Measurements from ENCODE around the gene JAM3. TPM values are rescaled to one million over a fixed set of nuclear protein-coding genes. Genes with fewer than 3 reads are reported as not detected.

JAM3 gene
- 3.5 and 3.9 TPM in 2 replicates for total RNA-seq

DNA sequence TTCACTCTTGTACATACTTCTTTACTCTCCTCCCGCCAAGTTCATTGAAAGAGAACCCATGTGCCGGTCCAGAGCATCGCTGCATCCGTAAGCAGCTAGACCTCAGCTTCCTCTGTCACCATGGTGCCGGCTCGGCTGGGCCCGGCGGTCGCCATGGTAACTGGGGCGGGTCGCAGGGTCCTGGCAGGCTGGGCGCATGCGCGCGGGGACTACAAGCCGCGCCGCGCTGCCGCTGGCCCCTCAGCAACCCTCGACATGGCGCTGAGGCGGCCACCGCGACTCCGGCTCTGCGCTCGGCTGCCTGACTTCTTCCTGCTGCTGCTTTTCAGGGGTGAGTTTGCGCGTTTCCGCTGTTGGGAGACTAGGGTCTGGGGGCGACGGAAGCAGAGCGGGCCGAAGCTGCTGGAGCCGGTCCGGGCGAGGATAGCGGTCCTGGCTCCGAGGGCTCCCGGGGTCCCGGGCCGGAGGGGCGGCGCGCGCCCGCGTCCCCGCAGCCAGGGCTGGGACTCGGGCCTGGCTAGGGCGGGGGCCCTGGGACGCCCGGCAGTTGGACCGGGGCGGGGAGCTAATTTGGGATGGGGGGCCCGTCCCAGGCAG is at the start of gene JAM3:
Gene JAM3, plus strand, starts transcription at position 244 of the 597 bp plus-strand sequence. Its CDS starts 12 bp downstream, at position 256.
- Mint-ChIP-seq H3K27ac (peak within 1 kb of the TSS; percentile 86), H3K27me3 (ENCODE audit: insufficient read depth) (peaks cover 59% of the 10 kb centered on the region)

DNA sequence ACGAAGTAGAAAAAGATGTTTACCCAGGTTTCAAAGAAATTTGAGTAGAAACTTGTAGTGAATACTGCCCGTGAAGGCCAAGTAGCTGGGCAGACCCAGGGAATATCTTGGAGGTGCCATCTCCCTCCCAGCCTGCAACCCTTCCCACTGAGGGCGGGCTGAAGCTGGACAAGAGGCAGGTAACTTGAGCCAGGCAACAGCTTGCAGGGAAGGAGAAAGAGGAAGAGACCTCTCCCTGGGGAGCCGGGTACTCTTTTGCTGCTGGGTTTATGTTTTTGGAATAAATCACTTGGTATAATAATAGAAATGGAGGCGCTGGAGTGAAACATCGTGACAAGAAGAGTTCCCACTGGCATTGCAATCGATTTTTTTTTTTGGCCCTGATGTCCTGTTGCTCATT is 49.4 kb upstream of the JAM3 start:
- H3K36me3 Mint-ChIP-seq (ENCODE audit: low read depth), result no peaks in the 10 kb centered on the region
- H3K4me3 Mint-ChIP-seq, result no peak overlapping the region
- no peaks in the 10 kb centered on the region for H3K9me3 Mint-ChIP-seq
- H3K27ac Mint-ChIP-seq, result no peak overlapping the region
- intact Hi-C loops (cut with micrococcal nuclease), result no loop called here
- no peak for DNase-seq (ENCODE audit: low spot score)
- H3K4me1 Mint-ChIP-seq (ENCODE audit: low read depth), result no peaks in the 10 kb centered on the region
- peaks cover 25% of the 10 kb centered on the region for H3K27me3 Mint-ChIP-seq (ENCODE audit: insufficient read depth)

More for the DNA sequence above, at the start of gene JAM3:
- no peaks in the 10 kb centered on the region for H3K9me3 Mint-ChIP-seq
- peaks cover 4% of the 10 kb centered on the region for H3K36me3 Mint-ChIP-seq (ENCODE audit: low read depth)
- H3K4me1 Mint-ChIP-seq (ENCODE audit: low read depth), result peaks cover 8% of the 10 kb centered on the region
- intact Hi-C loops (cut with micrococcal nuclease), result loop anchor here (1.0 to 5.0 kb wide), 8 partner anchors 19 to 206 kb away; partner anchors contain the start of genes ACAD8, THYN1 and VPS26B
- peak within 1 kb of the TSS; percentile 88 for H3K4me3 Mint-ChIP-seq
- peak; percentile 97 for DNase-seq (ENCODE audit: low spot score)

DNA sequence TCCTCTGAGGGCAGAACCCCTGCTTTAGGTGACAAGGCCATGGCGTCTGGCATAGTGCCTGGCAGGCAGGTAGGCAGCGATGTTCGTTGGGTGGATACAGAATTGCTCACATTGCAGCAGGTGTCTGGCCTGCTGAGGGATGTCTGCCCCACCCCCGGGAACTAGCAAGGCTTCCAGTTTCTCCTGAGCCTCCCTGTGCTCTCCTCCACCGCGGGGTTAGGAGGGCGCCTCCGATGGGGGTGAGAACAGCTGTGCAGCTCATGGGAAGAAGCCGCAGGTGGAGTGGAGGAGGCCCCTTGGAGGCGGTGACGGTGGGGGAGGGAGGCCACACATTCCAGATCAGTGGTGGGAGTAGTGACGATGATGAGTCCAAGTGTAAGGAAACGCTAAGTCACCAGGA is 48.3 kb upstream of the JAM3 start:
- DNase-seq (ENCODE audit: low spot score), result no peak
- H3K36me3 Mint-ChIP-seq (ENCODE audit: low read depth), result no peaks in the 10 kb centered on the region
- no peak overlapping the region for H3K27ac Mint-ChIP-seq
- H3K4me1 Mint-ChIP-seq (ENCODE audit: low read depth), result no peaks in the 10 kb centered on the region
- intact Hi-C loops (cut with micrococcal nuclease), result no loop called here
- H3K9me3 Mint-ChIP-seq, result no peaks in the 10 kb centered on the region
- H3K4me3 Mint-ChIP-seq, result no peak overlapping the region
- peaks cover 26% of the 10 kb centered on the region for H3K27me3 Mint-ChIP-seq (ENCODE audit: insufficient read depth)

DNA sequence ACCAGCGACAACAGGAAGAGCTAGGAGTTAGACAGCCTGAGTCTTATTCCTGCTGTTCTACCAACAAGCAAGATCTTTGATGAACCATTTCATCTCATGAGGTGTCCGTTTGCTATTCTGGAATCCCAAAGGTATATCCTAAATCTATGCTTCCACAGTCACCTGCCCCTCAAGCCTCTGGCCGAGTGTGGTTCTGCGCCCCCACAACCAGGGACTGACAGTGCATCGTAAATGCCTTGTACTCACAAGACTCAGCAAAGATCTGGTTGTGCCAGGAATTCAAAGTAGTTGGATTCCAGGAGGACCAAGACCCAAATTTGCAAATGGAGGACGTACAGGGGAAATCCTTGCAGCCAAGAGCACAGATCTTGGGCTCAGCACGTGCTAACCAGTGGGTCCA is 47.5 kb upstream of the JAM3 start:
- intact Hi-C loops (cut with micrococcal nuclease), result no loop called here

DNA sequence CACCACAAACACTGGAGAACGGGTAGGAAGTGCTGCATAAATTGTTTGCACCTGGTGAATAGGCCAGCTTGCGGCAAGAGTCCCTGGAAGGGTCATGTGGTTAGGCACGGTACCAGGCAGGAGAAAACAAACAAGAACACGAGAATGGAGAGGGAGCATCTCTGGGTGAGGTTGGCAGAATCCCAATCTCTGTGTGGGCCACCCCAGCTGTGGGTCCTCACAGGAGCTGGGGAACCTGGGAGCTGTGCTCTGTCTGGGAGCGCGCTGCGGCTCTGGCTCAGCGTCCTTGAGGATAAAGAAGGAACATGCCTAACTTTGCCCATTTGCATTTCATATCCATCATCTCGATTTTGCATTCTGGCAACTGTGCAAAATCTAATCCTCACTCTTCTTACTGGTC is 46.1 kb upstream of the JAM3 start:
- Mint-ChIP-seq H3K27ac (no peak overlapping the region), H3K27me3 (ENCODE audit: insufficient read depth) (peaks cover 15% of the 10 kb centered on the region), H3K9me3 (no peaks in the 10 kb centered on the region), H3K36me3 (ENCODE audit: low read depth) (no peaks in the 10 kb centered on the region), H3K4me1 (ENCODE audit: low read depth) (peaks cover 8% of the 10 kb centered on the region), H3K4me3 (no peak overlapping the region)
- DNase-seq (ENCODE audit: low spot score), result no peak
- intact Hi-C loops (cut with micrococcal nuclease), result no loop called here

More for the DNA sequence above, 47.5 kb upstream of the JAM3 start:
- no peak for DNase-seq (ENCODE audit: low spot score)
- Mint-ChIP-seq H3K4me3 (no peak overlapping the region), H3K4me1 (ENCODE audit: low read depth) (no peaks in the 10 kb centered on the region), H3K27me3 (ENCODE audit: insufficient read depth) (peaks cover 22% of the 10 kb centered on the region), H3K9me3 (no peaks in the 10 kb centered on the region), H3K27ac (no peak overlapping the region), H3K36me3 (ENCODE audit: low read depth) (no peaks in the 10 kb centered on the region)

DNA sequence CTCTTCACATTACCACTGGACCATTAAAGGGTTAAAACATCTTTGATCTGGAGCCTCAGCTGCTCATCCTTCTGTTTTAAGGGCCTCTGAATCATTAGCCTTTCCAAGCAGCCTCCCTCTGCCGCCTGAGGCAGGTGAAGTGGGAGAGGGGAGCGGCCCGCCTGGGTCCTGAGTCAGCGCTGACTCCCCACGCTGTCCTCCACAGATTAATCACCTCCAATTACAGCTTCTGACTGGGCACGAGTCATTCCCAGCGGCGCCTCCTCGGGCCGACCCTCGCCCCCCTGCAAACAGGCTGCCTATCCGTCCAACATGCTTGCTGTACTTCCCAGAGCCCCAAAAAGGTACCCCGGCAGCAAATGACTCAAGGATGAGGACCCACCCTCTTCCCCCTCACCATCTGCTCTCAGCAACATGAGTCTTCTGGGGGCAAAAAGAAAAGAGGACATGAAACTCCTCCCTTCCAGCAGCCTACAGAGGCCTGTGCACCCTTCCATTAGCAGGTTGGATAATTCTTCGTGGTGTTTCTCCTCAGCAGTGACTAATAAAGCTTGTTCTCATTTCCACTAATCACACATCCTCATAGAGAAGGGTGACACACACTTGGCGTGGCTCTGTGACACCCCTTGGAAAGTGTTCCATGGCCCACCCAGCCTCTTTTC is 44.3 kb upstream of the JAM3 start:
- DNase-seq (ENCODE audit: low spot score), result no peak
- Mint-ChIP-seq H3K36me3 (ENCODE audit: low read depth) (no peaks in the 10 kb centered on the region), H3K9me3 (no peaks in the 10 kb centered on the region), H3K4me1 (ENCODE audit: low read depth) (peaks cover 16% of the 10 kb centered on the region), H3K27ac (no peak overlapping the region), H3K27me3 (ENCODE audit: insufficient read depth) (peaks cover 20% of the 10 kb centered on the region), H3K4me3 (no peak overlapping the region)
- intact Hi-C loops (cut with micrococcal nuclease), result no loop called here

DNA sequence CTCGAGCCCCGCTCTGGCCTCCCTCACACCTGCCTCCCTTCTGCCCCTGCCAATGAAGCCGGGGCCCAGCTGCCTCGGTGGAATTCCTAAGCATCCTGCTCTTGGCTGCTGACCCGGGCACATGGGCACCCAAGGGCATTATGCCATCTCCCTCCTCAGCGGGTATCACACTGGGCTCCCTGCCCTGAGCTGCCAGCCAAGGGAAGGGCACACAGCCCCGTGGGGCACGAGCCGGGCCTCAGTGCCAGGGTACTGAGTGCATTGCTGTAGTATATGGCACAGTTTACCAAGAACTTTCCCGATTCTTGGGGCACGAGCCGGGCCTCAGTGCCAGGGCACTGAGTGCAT is 43.8 kb upstream of the JAM3 start:
- DNase-seq (ENCODE audit: low spot score), result no peak
- H3K4me3 Mint-ChIP-seq, result no peak overlapping the region
- intact Hi-C loops (cut with micrococcal nuclease), result no loop called here
- peaks cover 16% of the 10 kb centered on the region for H3K27me3 Mint-ChIP-seq (ENCODE audit: insufficient read depth)
- no peak overlapping the region for H3K27ac Mint-ChIP-seq
- no peaks in the 10 kb centered on the region for H3K9me3 Mint-ChIP-seq
- H3K4me1 Mint-ChIP-seq (ENCODE audit: low read depth), result peaks cover 16% of the 10 kb centered on the region
- H3K36me3 Mint-ChIP-seq (ENCODE audit: low read depth), result no peaks in the 10 kb centered on the region

DNA sequence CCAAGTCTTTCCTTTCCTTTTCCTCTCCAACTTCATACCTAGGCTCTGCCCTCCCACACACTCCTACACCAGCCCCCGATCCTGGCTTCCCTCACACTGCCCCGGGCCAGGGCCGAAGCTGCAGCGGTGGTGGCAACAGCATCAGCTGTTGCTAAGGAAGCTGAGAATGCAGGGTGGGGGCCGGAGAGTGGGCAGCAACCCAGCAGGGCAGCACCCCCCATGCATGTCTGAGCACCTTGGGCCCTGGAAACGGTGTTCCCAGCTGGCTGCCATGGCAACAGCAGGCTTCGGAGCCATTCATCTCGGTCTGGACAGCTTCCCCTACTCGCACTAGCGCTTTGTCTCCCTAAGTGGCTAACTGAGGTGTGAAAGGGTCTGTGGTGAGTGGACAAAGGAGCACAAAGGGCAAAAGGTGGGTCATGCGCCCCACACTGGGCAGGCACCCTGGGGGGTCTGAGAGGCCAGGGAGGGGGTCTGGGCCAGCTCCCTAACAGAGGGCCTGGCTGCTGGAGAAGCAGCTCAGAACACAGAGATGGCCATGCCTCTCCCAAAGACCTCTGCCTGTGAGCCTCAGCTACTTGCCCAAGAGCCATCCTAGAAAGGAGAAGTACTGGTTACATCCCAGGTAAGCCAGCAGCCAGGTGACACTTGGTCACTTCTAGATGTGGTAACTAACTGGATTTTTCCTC is 42.1 kb upstream of the JAM3 start:
- Mint-ChIP-seq H3K9me3 (no peaks in the 10 kb centered on the region), H3K27me3 (ENCODE audit: insufficient read depth) (peaks cover 16% of the 10 kb centered on the region), H3K4me3 (no peak overlapping the region), H3K27ac (no peak overlapping the region), H3K36me3 (ENCODE audit: low read depth) (no peaks in the 10 kb centered on the region), H3K4me1 (ENCODE audit: low read depth) (peaks cover 16% of the 10 kb centered on the region)
- intact Hi-C loops (cut with micrococcal nuclease), result no loop called here
- no peak for DNase-seq (ENCODE audit: low spot score)

DNA sequence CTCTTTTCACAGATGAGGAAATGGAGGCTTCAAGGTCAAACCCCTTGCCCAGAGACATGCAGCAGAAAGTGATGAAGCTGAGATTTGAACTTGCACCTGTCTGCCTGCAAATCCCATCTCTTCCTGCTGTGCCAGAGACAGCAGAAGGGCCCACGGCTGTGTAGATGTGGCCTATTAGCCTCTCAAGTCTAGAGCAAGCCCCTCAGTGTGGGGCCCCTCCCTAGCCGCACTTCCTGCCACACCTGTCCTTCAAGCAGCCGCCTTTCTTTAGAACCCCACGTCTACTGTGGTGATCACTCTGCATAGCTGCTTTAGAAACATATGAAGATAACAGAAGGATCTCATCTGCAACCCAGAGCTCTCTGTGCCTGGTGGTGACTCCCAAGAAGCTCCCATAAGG is 41.2 kb upstream of the JAM3 start:
- Mint-ChIP-seq H3K27ac (no peak overlapping the region), H3K4me3 (no peak overlapping the region), H3K27me3 (ENCODE audit: insufficient read depth) (peaks cover 20% of the 10 kb centered on the region), H3K4me1 (ENCODE audit: low read depth) (peaks cover 22% of the 10 kb centered on the region), H3K9me3 (no peaks in the 10 kb centered on the region), H3K36me3 (ENCODE audit: low read depth) (no peaks in the 10 kb centered on the region)
- no peak for DNase-seq (ENCODE audit: low spot score)
- intact Hi-C loops (cut with micrococcal nuclease), result no loop called here

DNA sequence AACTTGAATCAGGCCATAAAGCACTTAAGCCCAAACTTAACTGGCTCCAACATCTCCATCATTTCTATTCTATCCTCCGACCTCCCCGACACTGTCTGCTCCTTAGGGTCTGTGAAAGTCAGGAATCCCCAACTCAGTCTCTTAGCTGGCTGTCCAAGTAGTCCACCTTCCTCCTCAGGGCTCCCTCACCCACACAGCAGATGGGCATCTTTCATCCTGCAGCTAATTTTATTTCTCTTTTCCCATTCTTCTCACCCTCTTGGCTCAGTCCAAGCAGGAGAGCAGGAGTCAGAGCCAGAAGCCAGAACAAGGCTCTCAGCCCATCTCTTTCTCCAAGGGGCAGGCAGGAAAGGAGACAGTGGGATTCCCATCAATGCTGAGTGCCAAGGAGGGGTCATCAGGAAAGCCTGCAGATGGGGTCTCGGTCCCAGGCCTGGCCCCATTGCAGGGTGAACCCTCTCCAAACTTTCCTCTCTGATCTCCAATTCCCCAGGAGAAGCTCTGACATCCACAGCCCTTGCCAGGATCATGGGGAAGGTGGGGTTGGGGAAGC is 40.4 kb upstream of the JAM3 start:
- no peak for DNase-seq (ENCODE audit: low spot score)
- intact Hi-C loops (cut with micrococcal nuclease), result no loop called here
- Mint-ChIP-seq H3K4me3 (no peak overlapping the region), H3K36me3 (ENCODE audit: low read depth) (no peaks in the 10 kb centered on the region), H3K27ac (no peak overlapping the region), H3K9me3 (no peaks in the 10 kb centered on the region), H3K4me1 (ENCODE audit: low read depth) (peaks cover 26% of the 10 kb centered on the region), H3K27me3 (ENCODE audit: insufficient read depth) (peaks cover 20% of the 10 kb centered on the region)

DNA sequence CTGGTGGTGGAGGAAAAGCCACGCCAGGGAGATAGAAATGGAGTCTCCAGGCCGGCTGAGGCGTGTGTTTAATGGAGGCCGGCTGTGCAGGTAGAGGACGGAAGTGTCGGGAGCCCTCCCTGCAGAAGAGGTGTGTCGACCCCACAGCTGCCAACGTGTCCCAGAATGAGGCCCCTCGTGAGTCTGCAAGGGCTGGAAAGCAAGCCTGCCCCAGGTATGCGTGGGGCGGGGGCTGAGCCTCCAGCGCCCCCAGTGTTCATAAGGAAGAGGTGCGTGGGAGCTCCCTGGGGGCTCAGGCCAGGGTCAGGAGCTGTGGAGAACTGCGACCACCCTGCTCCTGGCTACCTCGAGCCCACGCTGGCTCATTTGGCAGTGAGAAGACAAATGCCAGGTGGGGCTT is 38.0 kb upstream of the JAM3 start:
- H3K27me3 Mint-ChIP-seq (ENCODE audit: insufficient read depth), result peaks cover 17% of the 10 kb centered on the region
- H3K4me3 Mint-ChIP-seq, result no peak overlapping the region
- H3K27ac Mint-ChIP-seq, result no peak overlapping the region
- no peaks in the 10 kb centered on the region for H3K9me3 Mint-ChIP-seq
- peaks cover 51% of the 10 kb centered on the region for H3K4me1 Mint-ChIP-seq (ENCODE audit: low read depth)
- no peak for DNase-seq (ENCODE audit: low spot score)
- intact Hi-C loops (cut with micrococcal nuclease), result loop anchor here (10.0 kb wide), 1 partner anchor 304 kb away; the partner anchor contains the start of gene GLB1L2
- H3K36me3 Mint-ChIP-seq (ENCODE audit: low read depth), result no peaks in the 10 kb centered on the region

DNA sequence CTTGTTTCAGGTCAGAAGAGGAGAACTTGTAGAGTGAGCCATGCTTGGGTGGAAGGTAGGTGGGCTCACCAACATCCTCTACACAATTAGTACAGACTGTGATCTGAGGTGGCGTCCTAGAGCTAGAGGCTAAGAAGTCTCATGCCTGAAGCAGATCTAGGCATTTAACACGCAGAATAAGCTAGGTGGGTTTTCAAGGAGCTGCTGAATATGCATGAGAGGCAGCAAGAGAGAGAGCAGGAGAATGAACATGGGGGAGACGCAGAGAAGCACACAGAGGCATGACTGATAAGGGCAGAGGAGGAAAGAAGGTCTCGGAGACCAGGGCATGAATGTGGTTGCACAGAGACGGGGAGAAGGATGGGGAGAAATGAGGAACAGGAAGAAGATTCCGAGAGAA is 36.8 kb upstream of the JAM3 start:
- H3K27me3 Mint-ChIP-seq (ENCODE audit: insufficient read depth), result peaks cover 16% of the 10 kb centered on the region
- intact Hi-C loops (cut with micrococcal nuclease), result loop anchor here (10.0 kb wide), 1 partner anchor 303 kb away; the partner anchor contains the start of gene GLB1L2
- no peak overlapping the region for H3K4me3 Mint-ChIP-seq
- peak overlapping the region; percentile 36 for H3K27ac Mint-ChIP-seq
- no peak for DNase-seq (ENCODE audit: low spot score)
- H3K9me3 Mint-ChIP-seq, result no peaks in the 10 kb centered on the region
- peaks cover 61% of the 10 kb centered on the region for H3K4me1 Mint-ChIP-seq (ENCODE audit: low read depth)
- H3K36me3 Mint-ChIP-seq (ENCODE audit: low read depth), result no peaks in the 10 kb centered on the region
